Upper lobe of left lung (tissue), 4 donors: ENCODE measurements around the gene H2AZ2.

Experiments
- CTCF ChIP-seq, 6 experiments: fragments of 450-650 bp in 4 of 6; fragments of 200-600 bp in 2 of 6; sonication (generic) in 2 of 6; IDR thresholded peaks; one replicate each; pipeline ENCODE4 v1.5.1; 2016 to 2019; ENCODE audit warnings: antibody characterized with exemption in 6 of 6
- POLR2A ChIP-seq, 4 donors: fragments of 450-650 bp; IDR thresholded peaks; one replicate each; pipeline ENCODE4 v1.5.1; 2016 to 2017; ENCODE audit warnings: antibody characterized with exemption in 4 of 4, mild to moderate bottlenecking in 2 of 4

- TF ChIP-seq POLR2A (IDR thresholded peaks at IDR 0.05) (no peak), CTCF (IDR thresholded peaks at IDR 0.05) (no peak)
These were observed 2.1 kb upstream of the H2AZ2 start for GRCh38 chr7:44849885-44850544.
